Lower lobe of right lung (tissue), 2 donors: Measurements from ENCODE around the gene FITM1. TPM values are rescaled to one million over a fixed set of nuclear protein-coding genes. Genes with fewer than 3 reads are reported as not detected.

ENCODE experiments used
- ATAC-seq, 2 donors: fragments of 200-7000 bp; cut with Tn5 transposase; one replicate each; pipeline ENCODE4 v1.9.1; 2020 to 2022; ENCODE audit warnings: mild to moderate bottlenecking in 2 of 2, moderate library complexity in 2 of 2
- DNase-seq: peaks from one replicate; pipeline ENCODE4 v3.0.0-alpha.2; 2020
- H3K27ac ChIP-seq: fragments of 200-600 bp; one replicate; pipeline ENCODE4 v1.8.0; 2022
- H3K27me3 ChIP-seq: fragments of 200-600 bp; one replicate; pipeline ENCODE4 v1.8.0; 2022; ENCODE audit warnings: low read depth
- H3K36me3 ChIP-seq: fragments of 200-600 bp; one replicate; pipeline ENCODE4 v1.8.0; 2022; ENCODE audit warnings: mild to moderate bottlenecking
- H3K4me1 ChIP-seq: fragments of 200-600 bp; one replicate; pipeline ENCODE4 v1.8.0; 2022
- H3K4me3 ChIP-seq: fragments of 200-600 bp; one replicate; pipeline ENCODE4 v1.8.0; 2022; ENCODE audit warnings: mild to moderate bottlenecking
- H3K9me3 ChIP-seq: fragments of 200-600 bp; one replicate; pipeline ENCODE4 v1.8.0; 2022
- intact Hi-C: fragments of 100-400 bp; cut with DNase I; formaldehyde crosslinking; loops from one replicate; pipeline ENCODE4 v1.11.0; 2022
- total RNA-seq: library from RNA; stranded (reverse); fragmentation: NEBNext Ultra II Directional; extraction: Animal tissue kit (Norgen Biotek cat#: 25700); gene quantifications from one replicate; pipeline ENCODE4 v1.2.1, GENCODE V29; 2021
- TF ChIP-seq, protein P1 (sequence below): fragments of 200-600 bp; IDR thresholded peaks from one replicate; pipeline ENCODE4 v1.8.0; 2022; ENCODE audit warnings: antibody characterized with exemption, mild to moderate bottlenecking
- donor health status: DM: no; HTN: yes; CAD: no; lungs with severe emphysema.

FITM1 gene
- total RNA-seq, 1 donor from 2014 or later: 0.97 TPM

GRCh38 chr14:24106672-24107271, 23.7 kb upstream of the FITM1 start:
- TF ChIP-seq, protein P1, sequence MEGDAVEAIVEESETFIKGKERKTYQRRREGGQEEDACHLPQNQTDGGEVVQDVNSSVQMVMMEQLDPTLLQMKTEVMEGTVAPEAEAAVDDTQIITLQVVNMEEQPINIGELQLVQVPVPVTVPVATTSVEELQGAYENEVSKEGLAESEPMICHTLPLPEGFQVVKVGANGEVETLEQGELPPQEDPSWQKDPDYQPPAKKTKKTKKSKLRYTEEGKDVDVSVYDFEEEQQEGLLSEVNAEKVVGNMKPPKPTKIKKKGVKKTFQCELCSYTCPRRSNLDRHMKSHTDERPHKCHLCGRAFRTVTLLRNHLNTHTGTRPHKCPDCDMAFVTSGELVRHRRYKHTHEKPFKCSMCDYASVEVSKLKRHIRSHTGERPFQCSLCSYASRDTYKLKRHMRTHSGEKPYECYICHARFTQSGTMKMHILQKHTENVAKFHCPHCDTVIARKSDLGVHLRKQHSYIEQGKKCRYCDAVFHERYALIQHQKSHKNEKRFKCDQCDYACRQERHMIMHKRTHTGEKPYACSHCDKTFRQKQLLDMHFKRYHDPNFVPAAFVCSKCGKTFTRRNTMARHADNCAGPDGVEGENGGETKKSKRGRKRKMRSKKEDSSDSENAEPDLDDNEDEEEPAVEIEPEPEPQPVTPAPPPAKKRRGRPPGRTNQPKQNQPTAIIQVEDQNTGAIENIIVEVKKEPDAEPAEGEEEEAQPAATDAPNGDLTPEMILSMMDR: no peak
- intact Hi-C loops: no loop called here

GRCh38 chr14:24108336-24108874, 22.1 kb upstream of the FITM1 start:
- TF ChIP-seq, protein P1: no peak
- H3K27ac ChIP-seq: peak overlapping the region; percentile 61
- H3K9me3 ChIP-seq: no peaks in the 10 kb centered on the region
- no peak overlapping the region for H3K4me3 ChIP-seq
- H3K36me3 ChIP-seq: peaks cover 5% of the 10 kb centered on the region
- ATAC-seq: no peak
- intact Hi-C loops: no loop called here
- no peak for DNase-seq
- peaks cover 27% of the 10 kb centered on the region for H3K4me1 ChIP-seq
- no peaks in the 10 kb centered on the region for H3K27me3 ChIP-seq

More at GRCh38 chr14:24106672-24107271, 23.7 kb upstream of the FITM1 start:
- Histone ChIP-seq H3K9me3 (no peaks in the 10 kb centered on the region), H3K4me1 (peaks cover 24% of the 10 kb centered on the region), H3K4me3 (no peak overlapping the region), H3K36me3 (peaks cover 17% of the 10 kb centered on the region), H3K27ac (no peak overlapping the region), H3K27me3 (no peaks in the 10 kb centered on the region)
- ATAC-seq: no peak
- no peak for DNase-seq

DNA sequence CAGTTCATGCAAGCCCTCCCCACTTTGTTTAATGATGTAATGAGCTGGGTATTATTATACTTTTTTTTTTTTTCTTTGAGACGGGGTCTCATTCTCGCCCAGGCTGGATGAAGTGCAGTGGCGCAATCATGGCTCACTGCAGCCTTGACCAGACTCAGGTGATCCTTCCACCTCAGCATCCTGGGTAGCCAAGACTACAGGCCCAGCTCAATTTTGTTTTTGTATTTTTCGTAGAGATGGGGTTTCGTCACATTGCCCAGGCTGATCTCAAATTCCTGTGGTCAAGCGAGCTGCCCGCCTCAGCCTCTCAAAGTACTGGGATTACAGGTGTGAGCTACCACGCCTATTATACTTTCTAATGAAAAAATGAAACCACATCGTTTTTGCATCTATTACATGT, 20.4 kb upstream of the FITM1 start:
- Histone ChIP-seq H3K4me3 (no peak overlapping the region), H3K27me3 (no peaks in the 10 kb centered on the region), H3K4me1 (peaks cover 27% of the 10 kb centered on the region), H3K9me3 (no peaks in the 10 kb centered on the region), H3K36me3 (no peaks in the 10 kb centered on the region), H3K27ac (peak overlapping the region; percentile 61)
- ATAC-seq (no peak), DNase-seq (peak; percentile 59)
- TF ChIP-seq, protein P1: no peak
- intact Hi-C loops: no loop called here

DNA sequence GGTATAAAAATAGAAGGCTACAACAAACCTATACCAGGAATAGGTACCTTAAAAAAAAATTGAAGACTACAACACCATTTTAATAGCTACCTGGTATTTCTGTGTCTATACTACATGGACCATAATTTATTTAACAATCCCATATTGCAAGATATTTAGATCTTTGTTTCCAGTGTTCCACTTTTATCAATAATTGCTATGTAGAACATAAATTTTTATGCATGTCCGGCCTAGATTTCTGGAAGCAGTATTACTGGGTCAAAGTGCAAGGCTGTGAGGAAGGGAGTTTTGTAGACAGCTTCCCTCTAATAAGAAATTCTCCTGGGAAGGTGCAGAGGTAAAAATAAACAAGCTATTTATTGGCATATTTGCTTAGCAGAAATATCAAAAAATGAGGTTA, 19.9 kb upstream of the FITM1 start:
- Histone ChIP-seq H3K27me3 (no peaks in the 10 kb centered on the region), H3K36me3 (no peaks in the 10 kb centered on the region), H3K4me3 (no peak overlapping the region), H3K4me1 (peaks cover 30% of the 10 kb centered on the region), H3K9me3 (no peaks in the 10 kb centered on the region), H3K27ac (no peak overlapping the region)
- DNase-seq (no peak), ATAC-seq (no peak)
- TF ChIP-seq, protein P1: no peak
- intact Hi-C loops: no loop called here

- peaks cover 19% of the 10 kb centered on the region for H3K36me3 ChIP-seq
- H3K9me3 ChIP-seq: no peaks in the 10 kb centered on the region
- intact Hi-C loops: no loop called here
- peak overlapping the region; percentile 77 for H3K4me3 ChIP-seq
- no peaks in the 10 kb centered on the region for H3K27me3 ChIP-seq
- TF ChIP-seq, protein P1: no peak
- peaks cover 40% of the 10 kb centered on the region for H3K4me1 ChIP-seq
- peak in 1 of 2 donors; percentile 0 for ATAC-seq
- no peak for DNase-seq
- peak overlapping the region; percentile 97 for H3K27ac ChIP-seq
Measured at GRCh38 chr14:24113379-24113800, 17.1 kb upstream of the FITM1 start.
